Liver (tissue), 9 donors: ENCODE data around the gene RAX. TPM values are rescaled to one million over a fixed set of nuclear protein-coding genes. Genes with fewer than 3 reads are reported as not detected.

Source experiments
- DNase-seq: peaks from one replicate; pipeline ENCODE4 v3.0.0-alpha.2; 2017; ENCODE audit warnings: low spot score
- H3K27ac ChIP-seq, 2 donors: one replicate each; pipeline ENCODE4 v1.7.0; 2013; ENCODE audit warnings: inconsistent platforms in 2 of 2, low read length in 2 of 2, control low read depth in 1 of 2, low read depth in 1 of 2, mild to moderate bottlenecking in 1 of 2
- H3K27me3 ChIP-seq, 4 donors: one replicate each; pipeline versions ENCODE4 v1.6.1 to v1.7.0; 2013; ENCODE audit warnings: low read length in 3 of 4, inconsistent platforms in 1 of 4, mild to moderate bottlenecking in 1 of 4, moderate library complexity in 1 of 4; ENCODE audit not compliant: control insufficient read depth in 4 of 4, insufficient read depth in 4 of 4
- H3K36me3 ChIP-seq, 4 donors: one replicate each; pipeline versions ENCODE4 v1.6.1 to v1.7.0; 2013; ENCODE audit warnings: low read length in 3 of 4, mild to moderate bottlenecking in 3 of 4, low read depth in 1 of 4, moderate library complexity in 1 of 4; ENCODE audit not compliant: control insufficient read depth in 4 of 4, insufficient read depth in 3 of 4
- H3K4me1 ChIP-seq, 4 donors: one replicate each; pipeline versions ENCODE4 v1.6.1 to v1.7.0; 2013; ENCODE audit warnings: low read length in 3 of 4, mild to moderate bottlenecking in 3 of 4, moderate library complexity in 1 of 4; ENCODE audit not compliant: control insufficient read depth in 4 of 4, insufficient read depth in 4 of 4
- H3K4me3 ChIP-seq, 3 donors: one replicate each; pipeline versions ENCODE4 v1.6.1 to v1.7.0; 2013; ENCODE audit warnings: low read length in 3 of 3, control low read depth in 1 of 3, low read depth in 1 of 3, mild to moderate bottlenecking in 1 of 3
- H3K9ac ChIP-seq, 2 donors: one replicate each; pipeline ENCODE4 v1.7.0; 2013; ENCODE audit warnings: low read length in 2 of 2, mild to moderate bottlenecking in 2 of 2, moderate library complexity in 2 of 2, control low read depth in 1 of 2, low read depth in 1 of 2
- H3K9me3 ChIP-seq, 4 donors: one replicate each; pipeline versions ENCODE4 v1.6.1 to v1.7.0; 2013; ENCODE audit warnings: low read length in 3 of 4; ENCODE audit not compliant: control insufficient read depth in 4 of 4
- EGR1 ChIP-seq, 2 donors: IDR thresholded peaks; 2 replicates each; pipeline ENCODE4 v1.6.1; 2016 to 2018; ENCODE audit warnings: antibody characterized with exemption in 2 of 2, low read depth in 2 of 2
- FOXA1 ChIP-seq: IDR thresholded peaks from 2 replicates; pipeline ENCODE4 v1.6.1; 2016; ENCODE audit warnings: antibody characterized with exemption
- FOXA2 ChIP-seq: IDR thresholded peaks from 2 replicates; pipeline ENCODE4 v1.6.1; 2016; ENCODE audit warnings: antibody characterized with exemption
- GABPA ChIP-seq, 2 donors: IDR thresholded peaks in 1 of 2; conservative IDR thresholded peaks in 1 of 2; 2 replicates each; pipeline ENCODE4 v1.6.1; 2016; ENCODE audit warnings: antibody characterized with exemption in 2 of 2, mild to moderate bottlenecking in 1 of 2, moderate library complexity in 1 of 2
- HNF4A ChIP-seq, 2 donors: conservative IDR thresholded peaks; 2 replicates each; pipeline ENCODE4 v1.6.1; 2016; ENCODE audit warnings: antibody characterized with exemption in 2 of 2, mild to moderate bottlenecking in 2 of 2
- HNF4G ChIP-seq: IDR thresholded peaks from 2 replicates; pipeline ENCODE4 v1.6.1; 2016; ENCODE audit warnings: antibody characterized with exemption
- JUND ChIP-seq, 2 donors: IDR thresholded peaks; 2 replicates each; pipeline ENCODE4 v1.6.1; 2016; ENCODE audit warnings: antibody characterized with exemption in 2 of 2
- MAX ChIP-seq: IDR thresholded peaks from 2 replicates; pipeline ENCODE4 v1.6.1; 2016; ENCODE audit warnings: antibody characterized with exemption
- NR2F2 ChIP-seq: IDR thresholded peaks from 2 replicates; pipeline ENCODE4 v1.6.1; 2016; ENCODE audit warnings: antibody characterized with exemption
- RAD21 ChIP-seq, 2 donors: IDR thresholded peaks; 2 replicates each; pipeline ENCODE4 v1.6.1; 2016; ENCODE audit warnings: antibody characterized with exemption in 2 of 2, mild to moderate bottlenecking in 2 of 2
- RXRA ChIP-seq, 2 donors: IDR thresholded peaks; 2 replicates each; pipeline ENCODE4 v1.6.1; 2017 to 2018; ENCODE audit warnings: antibody characterized with exemption in 2 of 2, mild to moderate bottlenecking in 1 of 2
- SP1 ChIP-seq: IDR thresholded peaks from 2 replicates; pipeline ENCODE4 v1.6.1; 2018; ENCODE audit warnings: antibody characterized with exemption, mild to moderate bottlenecking
- TAF1 ChIP-seq: conservative IDR thresholded peaks from 2 replicates; pipeline ENCODE4 v1.6.1; 2016; ENCODE audit warnings: antibody characterized with exemption, mild to moderate bottlenecking
- YY1 ChIP-seq: IDR thresholded peaks from 2 replicates; pipeline ENCODE4 v1.6.1; 2016; ENCODE audit warnings: antibody characterized with exemption, mild to moderate bottlenecking
- ZBTB33 ChIP-seq: IDR thresholded peaks from 2 replicates; pipeline ENCODE4 v1.6.1; 2016; ENCODE audit warnings: antibody characterized with exemption
- WGBS: extraction: QIAGEN DNeasy Blood & Tissue Kit; methylation state at CpG from one replicate; pipeline ENCODE4 v1.1.7; 2013; 5-methylcytosine and 5-hydroxymethylcytosine counted together
- polyA plus RNA-seq, 2 donors: library from polyadenylated mRNA; stranded (reverse) in 1 of 2; unstranded in 1 of 2; fragments of 200-250 nt in 1 of 2; fragments of >200 nt in 1 of 2; fragmentation: Nextera tagmentation in 1 of 2; extraction: Ambion mirVana in 1 of 2; gene quantifications; one replicate each; pipeline versions ENCODE4 v1.2.1 to v1.2.3, GENCODE V29; 2013 to 2015
- total RNA-seq, 2 donors: library from RNA; depleted of rRNA; stranded (reverse); fragments of >200 nt; gene quantifications; one replicate each; pipeline ENCODE4 v1.2.3, GENCODE V29; 2014
- TF ChIP-seq, protein P1 (sequence below): IDR thresholded peaks from 2 replicates; pipeline ENCODE4 v1.6.1; 2016; ENCODE audit warnings: antibody characterized with exemption
- TF ChIP-seq, protein P2 (sequence below): IDR thresholded peaks from 2 replicates; pipeline ENCODE4 v1.6.1; 2016; ENCODE audit warnings: antibody characterized with exemption, mild to moderate bottlenecking
- TF ChIP-seq, protein P3 (sequence below): fragments of 150-350 bp; IDR thresholded peaks from 2 replicates; pipeline ENCODE4 v1.5.1; 2017; ENCODE audit warnings: improper control_type of control experiment, low read depth, low read length; ENCODE audit not compliant: missing input control
- donor health status: healthy.
- donor health status: healthy.
- donor health status: healthy.
- donor health status: healthy.
- donor health status: healthy.

The RAX gene
- total and polyA plus RNA-seq, 4 donors: not detected

- no peak for TF ChIP-seq RAD21 (IDR thresholded peaks at IDR 0.05)
These were observed 28.7 kb upstream of the RAX start (continued) for GRCh38 chr18:59301929-59302328.

DNA sequence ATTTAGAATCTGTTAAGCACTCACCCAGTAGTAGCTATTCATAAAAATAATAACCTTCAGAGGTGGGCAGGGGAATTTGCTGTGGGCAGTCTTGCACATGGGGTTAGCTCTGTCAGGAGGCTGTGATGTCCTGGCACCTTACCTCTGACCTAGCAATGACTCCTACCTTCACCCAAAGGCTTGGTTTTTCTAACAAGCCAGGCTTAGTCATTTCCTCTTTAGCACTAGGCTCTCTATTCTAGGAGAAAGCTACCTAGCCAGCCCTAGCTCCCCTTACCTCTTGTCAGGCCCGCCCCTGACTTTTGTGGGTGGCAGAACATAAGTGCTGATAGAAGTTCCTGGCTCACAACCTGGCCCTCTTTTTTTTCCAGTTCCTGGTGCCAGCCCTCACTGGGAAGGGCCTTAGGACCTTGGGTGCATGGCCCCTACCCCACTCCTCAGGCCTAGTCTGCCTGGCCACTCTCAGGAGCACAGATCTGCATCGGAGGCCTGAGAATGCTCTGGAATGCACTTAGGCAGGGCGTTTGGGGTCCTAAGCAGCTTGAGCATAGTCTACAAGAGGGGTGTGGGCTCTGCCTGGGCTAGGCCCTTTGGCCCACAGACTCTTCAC lies 27.5 kb upstream of the RAX start:
- TF ChIP-seq HNF4A (conservative IDR thresholded peaks at IDR 0.05) (no peak), SP1 (no peak), RXRA (IDR thresholded peaks at IDR 0.05) (no peak)
- TF ChIP-seq, protein P1, sequence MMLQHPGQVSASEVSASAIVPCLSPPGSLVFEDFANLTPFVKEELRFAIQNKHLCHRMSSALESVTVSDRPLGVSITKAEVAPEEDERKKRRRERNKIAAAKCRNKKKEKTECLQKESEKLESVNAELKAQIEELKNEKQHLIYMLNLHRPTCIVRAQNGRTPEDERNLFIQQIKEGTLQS: no peak
- Histone ChIP-seq H3K27me3 (peaks cover 0 to 4% (median 0%) of the 10 kb centered on the region in 4 donors), H3K36me3 (no peaks in the 10 kb centered on the region), H3K27ac (no peak overlapping the region), H3K4me3 (no peak overlapping the region), H3K9ac (no peak overlapping the region), H3K9me3 (no peaks in the 10 kb centered on the region), H3K4me1 (no peaks in the 10 kb centered on the region)
- WGBS: 72% methylated on average over 3 of the region's 3 CpGs
- no peak for DNase-seq

GRCh38 chr18:59298871-59299270 lies 25.6 kb upstream of the RAX start:
- Histone ChIP-seq H3K27me3 (peaks cover 0 to 5% (median 2%) of the 10 kb centered on the region in 4 donors), H3K9ac (no peak overlapping the region), H3K4me1 (no peaks in the 10 kb centered on the region), H3K9me3 (no peaks in the 10 kb centered on the region), H3K27ac (no peak overlapping the region), H3K36me3 (no peaks in the 10 kb centered on the region), H3K4me3 (no peak overlapping the region)
- TF ChIP-seq RXRA (IDR thresholded peaks at IDR 0.05): no peak
- no peak for TF ChIP-seq GABPA (IDR thresholded peaks at IDR 0.05 in 1 of 2, conservative IDR thresholded peaks at IDR 0.05 in 1 of 2)
- TF ChIP-seq SP1: no peak
- TF ChIP-seq JUND (IDR thresholded peaks at IDR 0.05): no peak
- no peak for TF ChIP-seq MAX
- TF ChIP-seq HNF4G: no peak
- no peak for TF ChIP-seq ZBTB33
- TF ChIP-seq HNF4A (conservative IDR thresholded peaks at IDR 0.05): no peak
- no peak for TF ChIP-seq RAD21 (IDR thresholded peaks at IDR 0.05)
- TF ChIP-seq, protein P1: no peak
- TF ChIP-seq EGR1 (IDR thresholded peaks at IDR 0.05; ENCODE audit: low read depth in 2 of 2): no peak
- no peak for TF ChIP-seq TAF1
- TF ChIP-seq FOXA1: no peak
- no peak for TF ChIP-seq NR2F2
- no peak for TF ChIP-seq FOXA2
- TF ChIP-seq, protein P2, sequence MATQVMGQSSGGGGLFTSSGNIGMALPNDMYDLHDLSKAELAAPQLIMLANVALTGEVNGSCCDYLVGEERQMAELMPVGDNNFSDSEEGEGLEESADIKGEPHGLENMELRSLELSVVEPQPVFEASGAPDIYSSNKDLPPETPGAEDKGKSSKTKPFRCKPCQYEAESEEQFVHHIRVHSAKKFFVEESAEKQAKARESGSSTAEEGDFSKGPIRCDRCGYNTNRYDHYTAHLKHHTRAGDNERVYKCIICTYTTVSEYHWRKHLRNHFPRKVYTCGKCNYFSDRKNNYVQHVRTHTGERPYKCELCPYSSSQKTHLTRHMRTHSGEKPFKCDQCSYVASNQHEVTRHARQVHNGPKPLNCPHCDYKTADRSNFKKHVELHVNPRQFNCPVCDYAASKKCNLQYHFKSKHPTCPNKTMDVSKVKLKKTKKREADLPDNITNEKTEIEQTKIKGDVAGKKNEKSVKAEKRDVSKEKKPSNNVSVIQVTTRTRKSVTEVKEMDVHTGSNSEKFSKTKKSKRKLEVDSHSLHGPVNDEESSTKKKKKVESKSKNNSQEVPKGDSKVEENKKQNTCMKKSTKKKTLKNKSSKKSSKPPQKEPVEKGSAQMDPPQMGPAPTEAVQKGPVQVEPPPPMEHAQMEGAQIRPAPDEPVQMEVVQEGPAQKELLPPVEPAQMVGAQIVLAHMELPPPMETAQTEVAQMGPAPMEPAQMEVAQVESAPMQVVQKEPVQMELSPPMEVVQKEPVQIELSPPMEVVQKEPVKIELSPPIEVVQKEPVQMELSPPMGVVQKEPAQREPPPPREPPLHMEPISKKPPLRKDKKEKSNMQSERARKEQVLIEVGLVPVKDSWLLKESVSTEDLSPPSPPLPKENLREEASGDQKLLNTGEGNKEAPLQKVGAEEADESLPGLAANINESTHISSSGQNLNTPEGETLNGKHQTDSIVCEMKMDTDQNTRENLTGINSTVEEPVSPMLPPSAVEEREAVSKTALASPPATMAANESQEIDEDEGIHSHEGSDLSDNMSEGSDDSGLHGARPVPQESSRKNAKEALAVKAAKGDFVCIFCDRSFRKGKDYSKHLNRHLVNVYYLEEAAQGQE: no peak
- no peak for TF ChIP-seq YY1
- TF ChIP-seq, protein P3, sequence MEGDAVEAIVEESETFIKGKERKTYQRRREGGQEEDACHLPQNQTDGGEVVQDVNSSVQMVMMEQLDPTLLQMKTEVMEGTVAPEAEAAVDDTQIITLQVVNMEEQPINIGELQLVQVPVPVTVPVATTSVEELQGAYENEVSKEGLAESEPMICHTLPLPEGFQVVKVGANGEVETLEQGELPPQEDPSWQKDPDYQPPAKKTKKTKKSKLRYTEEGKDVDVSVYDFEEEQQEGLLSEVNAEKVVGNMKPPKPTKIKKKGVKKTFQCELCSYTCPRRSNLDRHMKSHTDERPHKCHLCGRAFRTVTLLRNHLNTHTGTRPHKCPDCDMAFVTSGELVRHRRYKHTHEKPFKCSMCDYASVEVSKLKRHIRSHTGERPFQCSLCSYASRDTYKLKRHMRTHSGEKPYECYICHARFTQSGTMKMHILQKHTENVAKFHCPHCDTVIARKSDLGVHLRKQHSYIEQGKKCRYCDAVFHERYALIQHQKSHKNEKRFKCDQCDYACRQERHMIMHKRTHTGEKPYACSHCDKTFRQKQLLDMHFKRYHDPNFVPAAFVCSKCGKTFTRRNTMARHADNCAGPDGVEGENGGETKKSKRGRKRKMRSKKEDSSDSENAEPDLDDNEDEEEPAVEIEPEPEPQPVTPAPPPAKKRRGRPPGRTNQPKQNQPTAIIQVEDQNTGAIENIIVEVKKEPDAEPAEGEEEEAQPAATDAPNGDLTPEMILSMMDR: no peak
- WGBS: 75% methylated on average over 8 of the region's 8 CpGs
- no peak for DNase-seq
